Cardiac muscle cell (in vitro differentiated cells and primary cell): Measurements from ENCODE around the gene SRSF4. TPM values are rescaled to one million over a fixed set of nuclear protein-coding genes. Genes with fewer than 3 reads are reported as not detected.
"Not testable (repeated sequence)": the region's sequence is repeated elsewhere in the genome, so short reads cannot be mapped to it uniquely, and the experiment has no call there.

Experiments used
- DNase-seq, 2 donors: peaks; one replicate each; pipeline versions ENCODE4 v3.0.0 to v3.0.0-alpha.2; 2010 to 2017; ENCODE audit warnings: low read depth in 1 of 2, low spot score in 1 of 2
- H3K27ac ChIP-seq: fragments of 200-600 bp; sonication (generic); 2 replicates; pipeline ENCODE4 v1.5.1; 2016
- H3K27me3 ChIP-seq: fragments of 200-600 bp; sonication (generic); 2 replicates; pipeline ENCODE4 v1.6.0; 2016; ENCODE audit warnings: control low read depth
- H3K36me3 ChIP-seq: fragments of 200-600 bp; sonication (generic); 2 replicates; pipeline ENCODE4 v1.5.1; 2016; ENCODE audit warnings: control low read depth
- H3K4me1 ChIP-seq: fragments of 200-600 bp; sonication (generic); 2 replicates; pipeline ENCODE4 v1.8.1; 2017; ENCODE audit warnings: low read depth, mild to moderate bottlenecking, mixed run types
- H3K4me3 ChIP-seq: fragments of 200-600 bp; sonication (generic); 2 replicates; pipeline ENCODE4 v1.5.1; 2016; ENCODE audit warnings: mild to moderate bottlenecking
- H3K9me3 ChIP-seq: fragments of 200-600 bp; sonication (generic); 2 replicates; pipeline ENCODE4 v1.5.1; 2017; ENCODE audit warnings: low read depth, mild to moderate bottlenecking, control low read depth
- CTCF ChIP-seq: IDR thresholded peaks from 2 replicates; pipeline ENCODE4 v1.5.1; 2012; ENCODE audit warnings: low read depth, mild to moderate bottlenecking, low read length
- polyA plus RNA-seq: library from polyadenylated mRNA; unstranded; fragments of >200 nt; fragmentation: Nextera tagmentation; extraction: Ambion mirVana; gene quantifications from 2 replicates; pipeline ENCODE4 v1.2.1, GENCODE V29; 2016
- total RNA-seq: library from RNA; depleted of rRNA; stranded (reverse); fragments of >200 nt; gene quantifications from 2 replicates; pipeline ENCODE4 v1.2.3, GENCODE V29; 2016

The SRSF4 gene
- total and polyA plus RNA-seq, 2 experiments from 2014 or later = 72.3 to 92.6 TPM

- no peak overlapping the region for H3K27ac ChIP-seq
- DNase-seq = no peak
- no peaks in the 10 kb centered on the region for H3K36me3 ChIP-seq
- H3K4me1 ChIP-seq = no peaks in the 10 kb centered on the region
- H3K27me3 ChIP-seq = no peaks in the 10 kb centered on the region
- H3K9me3 ChIP-seq = no peaks in the 10 kb centered on the region
- H3K4me3 ChIP-seq = no peak overlapping the region
- TF ChIP-seq CTCF = no peak
Observed at GRCh38 chr1:29224356-29224837, 42.7 kb upstream of the SRSF4 start.

DNA sequence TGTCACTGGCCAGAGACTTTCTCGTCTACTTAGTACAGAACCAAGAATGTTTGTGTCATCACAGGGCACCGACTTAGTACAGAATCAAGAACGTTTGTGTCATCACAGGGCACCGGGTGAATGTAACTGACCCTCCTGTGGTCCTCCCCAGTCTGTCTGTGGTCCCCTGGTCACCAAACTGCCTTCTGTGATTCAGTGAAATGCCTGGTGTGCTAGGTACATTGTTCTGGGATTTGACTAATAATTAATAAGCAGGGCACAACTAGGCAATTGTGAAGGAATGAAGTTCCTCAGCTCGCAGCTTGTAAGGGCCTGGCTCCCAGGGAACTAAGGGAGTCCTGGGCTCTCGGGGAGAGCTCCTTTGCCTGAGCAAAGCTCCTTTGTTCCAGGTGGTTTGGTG, 41.8 kb upstream of the SRSF4 start:
- Histone ChIP-seq H3K9me3 (no peaks in the 10 kb centered on the region), H3K4me1 (no peaks in the 10 kb centered on the region), H3K27me3 (no peaks in the 10 kb centered on the region), H3K36me3 (no peaks in the 10 kb centered on the region), H3K27ac (no peak overlapping the region), H3K4me3 (no peak overlapping the region)
- no peak for TF ChIP-seq CTCF
- DNase-seq = no peak

- H3K27ac ChIP-seq = no peak overlapping the region
- H3K36me3 ChIP-seq = no peaks in the 10 kb centered on the region
- H3K4me1 ChIP-seq = no peaks in the 10 kb centered on the region
- DNase-seq = no peak
- no peak for TF ChIP-seq CTCF
- H3K9me3 ChIP-seq = no peaks in the 10 kb centered on the region
- no peak overlapping the region for H3K4me3 ChIP-seq
- H3K27me3 ChIP-seq = no peaks in the 10 kb centered on the region
Observed at GRCh38 chr1:29222686-29223085, 41.0 kb upstream of the SRSF4 start.

DNA sequence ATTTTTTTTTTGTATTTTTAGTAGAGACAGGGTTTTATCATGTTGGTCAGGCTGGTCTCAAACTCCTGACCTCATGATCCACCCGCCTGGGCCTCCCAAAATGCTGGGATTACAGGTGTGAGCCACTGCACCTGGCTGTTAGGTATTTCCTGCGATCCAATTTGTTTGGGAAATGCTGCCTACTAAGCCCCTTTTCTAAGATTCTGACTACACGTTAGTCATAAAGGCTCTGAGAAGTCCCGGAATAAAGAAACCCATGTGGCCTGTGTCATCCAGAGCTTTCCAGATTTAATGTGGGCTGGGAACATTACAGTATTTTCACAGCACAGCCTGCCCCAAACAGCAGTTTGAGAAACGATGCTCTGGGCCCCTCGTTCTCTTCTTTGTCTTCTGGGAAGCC, 40.6 kb upstream of the SRSF4 start:
- not testable (repeated sequence) for H3K4me1 ChIP-seq, H3K9me3 ChIP-seq, H3K27me3 ChIP-seq, H3K27ac ChIP-seq, H3K4me3 ChIP-seq, DNase-seq, H3K36me3 ChIP-seq

DNA sequence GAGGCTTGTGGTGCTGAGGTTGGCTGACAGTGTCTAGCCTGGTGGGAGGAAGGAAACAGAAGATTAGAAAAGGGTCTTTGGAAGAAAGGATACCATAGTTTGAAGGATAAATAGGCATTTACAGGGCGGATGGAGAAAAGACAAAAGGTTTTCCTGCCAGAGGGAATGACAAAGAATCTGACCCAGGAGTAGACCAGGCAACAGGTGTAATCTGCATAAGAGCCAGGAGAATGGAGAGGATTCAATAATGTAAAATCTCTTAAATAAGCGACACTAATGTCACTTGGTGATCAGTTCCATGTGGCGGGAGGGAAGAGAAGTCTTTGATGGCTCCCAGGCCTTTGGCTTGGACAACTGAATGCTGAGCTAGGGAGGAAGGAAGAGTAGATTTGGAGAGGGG, 39.6 kb upstream of the SRSF4 start:
- no peak for TF ChIP-seq CTCF
- Histone ChIP-seq H3K4me1 (no peaks in the 10 kb centered on the region), H3K36me3 (no peaks in the 10 kb centered on the region), H3K27ac (no peak overlapping the region), H3K4me3 (no peak overlapping the region), H3K27me3 (no peaks in the 10 kb centered on the region), H3K9me3 (no peaks in the 10 kb centered on the region)
- DNase-seq = no peak

DNA sequence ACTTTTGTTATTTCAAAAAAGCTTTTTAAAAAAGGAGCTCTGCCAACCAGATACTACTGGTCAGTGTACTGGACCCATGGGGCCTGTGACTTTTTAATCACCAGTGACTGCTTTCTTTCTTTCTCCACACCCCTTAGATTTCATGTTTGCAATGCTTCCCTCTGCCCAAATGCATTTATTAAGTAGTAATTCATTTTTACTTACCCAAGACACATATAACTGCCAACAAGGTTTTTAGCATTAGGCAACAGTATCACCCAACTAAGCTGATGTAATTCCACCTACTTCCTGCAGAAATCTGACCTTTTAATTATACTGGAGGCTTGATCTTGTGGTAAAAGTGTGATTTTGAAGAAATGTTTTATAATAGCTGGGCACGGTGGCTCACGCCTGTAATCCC, 36.5 kb upstream of the SRSF4 start:
- peak in 1 of 2 donors; percentile 69 for DNase-seq
- no peaks in the 10 kb centered on the region for H3K9me3 ChIP-seq
- peaks cover 10% of the 10 kb centered on the region for H3K36me3 ChIP-seq
- H3K27me3 ChIP-seq = no peaks in the 10 kb centered on the region
- H3K4me1 ChIP-seq = no peaks in the 10 kb centered on the region
- H3K4me3 ChIP-seq = no peak overlapping the region
- no peak overlapping the region for H3K27ac ChIP-seq
- no peak for TF ChIP-seq CTCF
